Activated CD4-positive, alpha-beta T cell treated with anti-CD3 and anti-CD28 coated beads, Interleukin-2, amount 10 ng/mL, durations not matched to agents 7 days and 5 days (primary cell): Measurements from ENCODE around the gene ATOSB. TPM values are rescaled to one million over a fixed set of nuclear protein-coding genes. Genes with fewer than 3 reads are reported as not detected.

Experiments used
- CTCF ChIA-PET: fragments of 350-600 bp; sonication (Branson Sonifier 250); formaldehyde crosslinking; loops from one replicate; lab custom pipeline; 2021; ENCODE audit warnings: antibody characterized with exemption; lab: Charles Lee
- POLR2A ChIA-PET: fragments of 350-600 bp; sonication (Branson Sonifier 250); formaldehyde crosslinking; loops from one replicate; lab custom pipeline; 2021; ENCODE audit warnings: antibody characterized with exemption; lab: Charles Lee
- DNase-seq: peaks from one replicate; pipeline ENCODE4 v3.0.0-alpha.2; 2020
- H3K27ac Mint-ChIP-seq: one replicate; pipeline ENCODE4 v1.8.0; 2021; ENCODE audit warnings: mild to moderate bottlenecking, moderate library complexity, mixed read lengths
- H3K27me3 Mint-ChIP-seq: one replicate; pipeline ENCODE4 v1.8.0; 2021; ENCODE audit warnings: mixed read lengths
- H3K36me3 Mint-ChIP-seq: one replicate; pipeline ENCODE4 v1.8.0; 2021; ENCODE audit warnings: low read depth, mixed read lengths
- H3K4me1 Mint-ChIP-seq: one replicate; pipeline ENCODE4 v1.8.0; 2021; ENCODE audit warnings: mixed read lengths
- H3K4me3 Mint-ChIP-seq: one replicate; pipeline ENCODE4 v1.8.0; 2021; ENCODE audit warnings: mild to moderate bottlenecking, moderate library complexity, mixed read lengths
- H3K9me3 Mint-ChIP-seq: one replicate; pipeline ENCODE4 v1.8.0; 2021; ENCODE audit warnings: mixed read lengths
- total RNA-seq, 2 experiments: library from RNA; stranded (reverse); gene quantifications; one replicate each; pipeline ENCODE4 v1.2.3, GENCODE V29; 2021

ATOSB gene
- total RNA-seq, 2 experiments from 2014 or later: 15.6 to 17.6 TPM

DNA sequence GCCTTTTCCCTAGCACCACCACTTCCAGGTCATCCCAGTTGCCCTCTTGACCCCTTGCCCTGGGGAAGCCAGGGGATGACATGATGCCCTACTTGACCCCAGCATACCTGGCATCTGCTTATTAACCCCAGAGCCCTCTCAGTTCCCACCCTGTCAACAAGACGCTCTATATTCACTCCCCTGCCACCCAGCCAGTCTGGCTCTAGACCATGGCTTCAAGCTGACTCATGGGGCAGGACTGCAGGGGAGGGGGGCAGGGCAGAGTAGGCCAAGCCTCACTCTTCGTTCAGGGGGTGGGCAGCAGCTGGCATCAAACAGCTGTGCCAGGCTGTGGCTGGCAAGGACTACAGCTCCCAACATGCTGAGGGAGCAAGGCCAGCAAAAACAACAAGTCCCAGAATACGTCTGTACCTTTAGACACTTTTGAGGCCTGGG, 5.3 kb downstream of the ATOSB start:
- no peaks in the 10 kb centered on the region for H3K27me3 Mint-ChIP-seq
- H3K4me3 Mint-ChIP-seq: peak overlapping the region; percentile 73
- ChIA-PET CTCF (interaction anchor here (1.3 to 3.6 kb wide), 3 partner anchors 13 to 211 kb away, joined by 3 to 16 read pairs (median 9); partner anchors contain the start of genes PIGO and UNC13B), POLR2A (no interaction called here)
- peaks cover 21% of the 10 kb centered on the region for H3K36me3 Mint-ChIP-seq
- H3K27ac Mint-ChIP-seq: no peak overlapping the region
- no peaks in the 10 kb centered on the region for H3K9me3 Mint-ChIP-seq
- H3K4me1 Mint-ChIP-seq: peaks cover 54% of the 10 kb centered on the region
- no peak for DNase-seq

DNA sequence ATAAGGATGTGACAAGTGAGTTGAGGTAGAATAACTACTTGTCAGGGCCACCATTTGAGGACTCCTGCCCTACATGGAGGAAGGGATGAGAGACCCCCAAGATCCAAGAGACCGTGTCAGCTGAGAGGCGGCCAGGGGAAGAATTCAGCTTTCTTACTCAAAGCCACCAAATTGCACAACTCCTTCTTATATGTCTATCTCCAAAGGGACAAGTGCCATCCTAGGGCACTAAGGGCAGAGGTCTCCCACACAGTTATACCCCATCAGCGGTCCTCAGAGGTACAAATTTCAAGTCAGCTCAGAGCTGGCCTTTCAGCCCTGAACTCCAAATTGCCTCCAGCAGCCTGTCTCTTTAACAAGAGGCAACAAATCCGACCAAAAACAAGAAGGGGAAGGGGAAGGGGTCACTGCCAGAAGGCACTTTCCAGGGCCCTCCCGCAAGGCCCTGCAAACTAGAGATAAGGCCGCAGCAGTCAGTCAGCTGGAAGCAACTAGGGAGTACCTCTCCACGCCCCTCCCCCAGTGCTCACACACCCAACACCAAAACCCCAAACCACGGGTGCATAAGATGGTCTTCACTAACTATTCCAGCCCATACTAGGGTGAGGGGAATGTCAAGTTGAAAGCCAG, 6.6 kb downstream of the ATOSB start:
- Mint-ChIP-seq H3K27ac (no peak overlapping the region), H3K4me3 (no peak overlapping the region), H3K36me3 (peaks cover 23% of the 10 kb centered on the region), H3K9me3 (no peaks in the 10 kb centered on the region), H3K27me3 (no peaks in the 10 kb centered on the region), H3K4me1 (peaks cover 48% of the 10 kb centered on the region)
- ChIA-PET CTCF (interaction anchor here (0.7 to 1.0 kb wide), 2 partner anchors 10 to 12 kb away, joined by 3 to 5 read pairs; partner anchors contain the start of gene PIGO), POLR2A (no interaction called here)
- no peak for DNase-seq

DNA sequence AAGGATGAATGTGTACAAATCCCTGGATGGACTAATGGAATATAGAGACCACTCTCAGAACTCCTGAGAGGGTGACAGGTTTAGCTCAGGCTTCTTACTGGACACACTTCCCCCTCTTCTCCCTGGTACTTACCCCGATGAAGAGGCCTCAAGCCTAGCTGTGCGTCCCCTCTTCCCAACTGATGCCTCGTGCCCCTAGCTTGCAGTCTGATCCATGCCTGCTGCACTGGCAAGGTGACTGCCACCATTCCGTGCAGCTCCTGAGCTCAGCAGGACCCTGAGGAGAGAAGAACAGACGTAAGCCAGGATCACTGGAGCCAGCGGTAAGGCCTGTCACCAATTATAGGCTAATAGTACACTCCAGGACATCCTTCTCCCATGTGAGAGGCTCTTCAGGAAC, 7.2 kb downstream of the ATOSB start:
- DNase-seq: no peak
- peaks cover 18% of the 10 kb centered on the region for H3K36me3 Mint-ChIP-seq
- H3K27ac Mint-ChIP-seq: no peak overlapping the region
- H3K27me3 Mint-ChIP-seq: no peaks in the 10 kb centered on the region
- CTCF ChIA-PET: interaction anchor here (1.0 kb wide), 1 partner anchor 9 kb away, joined by 5 read pairs; no protein-coding TSS in a partner anchor
- peaks cover 47% of the 10 kb centered on the region for H3K4me1 Mint-ChIP-seq
- no peaks in the 10 kb centered on the region for H3K9me3 Mint-ChIP-seq
- POLR2A ChIA-PET: no interaction called here
- H3K4me3 Mint-ChIP-seq: no peak overlapping the region

DNA sequence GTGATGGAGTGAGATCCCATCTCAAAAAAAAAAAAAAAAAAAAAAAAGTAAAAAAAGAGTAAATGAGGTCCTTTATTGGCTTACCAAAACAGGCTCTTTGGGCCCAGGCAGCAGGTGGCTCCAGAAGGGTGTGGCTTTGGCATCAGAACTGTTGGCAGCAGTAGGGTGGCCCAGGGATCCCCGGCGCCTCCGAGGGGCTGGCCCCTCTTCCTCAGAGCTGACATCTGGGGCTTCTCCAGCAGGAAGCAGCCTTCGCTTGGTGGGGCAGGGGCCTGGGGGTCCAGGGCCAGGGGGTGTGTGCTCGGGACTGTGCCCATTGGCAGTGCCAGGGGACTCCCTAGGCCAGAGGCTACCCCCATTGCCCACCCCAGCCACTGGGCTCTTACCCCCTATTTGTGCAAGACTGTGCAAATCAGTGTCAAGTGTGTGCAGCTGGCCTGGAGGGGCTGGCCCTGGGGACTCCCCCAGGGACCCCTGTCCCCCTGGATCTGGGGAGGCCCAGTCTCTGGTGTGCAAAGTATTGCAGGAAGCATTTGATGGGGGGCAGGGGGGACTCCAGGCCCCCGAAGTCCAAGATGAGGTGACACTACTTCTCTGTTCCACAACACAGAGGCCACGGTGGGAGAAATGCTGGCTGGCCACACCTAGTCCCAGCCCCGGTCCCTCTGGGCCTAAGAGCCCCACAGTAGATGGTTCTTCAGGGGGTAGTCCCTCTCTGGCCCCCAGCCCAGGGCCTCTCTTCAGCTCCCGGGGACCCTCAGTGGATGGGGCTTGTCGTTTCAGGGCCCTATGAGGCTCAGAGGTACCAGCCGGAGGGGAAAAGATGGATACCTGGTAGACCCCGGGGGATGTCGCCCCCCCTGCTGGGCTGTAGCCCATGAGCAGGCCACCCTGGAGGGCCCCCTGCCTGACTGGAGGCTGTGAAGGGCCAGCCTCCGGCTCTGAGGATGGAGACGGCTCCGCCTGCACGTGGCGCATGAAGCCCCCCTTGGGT, 8.1 kb downstream of the ATOSB start:
- ChIA-PET CTCF (interaction anchor here (0.9 to 6.6 kb wide), 6 partner anchors 8 to 38 kb away, joined by 3 to 39 read pairs (median 4); partner anchors contain the start of genes ATOSB, FANCG and PIGO), POLR2A (no interaction called here)
- DNase-seq: no peak
- H3K27me3 Mint-ChIP-seq: no peaks in the 10 kb centered on the region
- peaks cover 21% of the 10 kb centered on the region for H3K36me3 Mint-ChIP-seq
- H3K4me1 Mint-ChIP-seq: peaks cover 49% of the 10 kb centered on the region
- no peaks in the 10 kb centered on the region for H3K9me3 Mint-ChIP-seq
- H3K4me3 Mint-ChIP-seq: no peak overlapping the region
- no peak overlapping the region for H3K27ac Mint-ChIP-seq

DNA sequence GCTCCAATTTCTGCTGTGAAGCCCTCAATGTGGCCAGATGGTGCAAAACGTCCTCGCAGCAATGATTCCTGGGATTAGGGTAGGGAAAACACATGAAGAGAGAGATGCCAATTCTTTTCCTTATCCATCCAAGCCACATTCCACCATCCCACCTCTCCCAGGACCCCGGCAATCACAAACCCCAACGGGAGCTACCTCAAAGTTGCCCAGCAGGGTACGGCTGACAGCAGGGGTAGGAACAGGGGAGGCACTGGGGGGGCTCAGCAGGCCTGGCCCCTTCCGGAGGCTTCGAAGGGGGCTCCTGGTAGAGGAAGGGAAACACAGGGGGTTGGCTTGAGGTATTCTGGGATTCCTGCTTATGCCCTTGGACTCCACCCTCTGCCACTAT, 9.3 kb downstream of the ATOSB start:
- no peak overlapping the region for H3K27ac Mint-ChIP-seq
- ChIA-PET POLR2A (no interaction called here), CTCF (interaction anchor here (1.0 to 6.6 kb wide), 5 partner anchors 9 to 37 kb away, joined by 3 to 39 read pairs (median 4); partner anchors contain the start of genes ATOSB and PIGO)
- H3K4me1 Mint-ChIP-seq: peaks cover 47% of the 10 kb centered on the region
- no peaks in the 10 kb centered on the region for H3K9me3 Mint-ChIP-seq
- no peak for DNase-seq
- no peaks in the 10 kb centered on the region for H3K27me3 Mint-ChIP-seq
- peaks cover 26% of the 10 kb centered on the region for H3K36me3 Mint-ChIP-seq
- no peak overlapping the region for H3K4me3 Mint-ChIP-seq

DNA sequence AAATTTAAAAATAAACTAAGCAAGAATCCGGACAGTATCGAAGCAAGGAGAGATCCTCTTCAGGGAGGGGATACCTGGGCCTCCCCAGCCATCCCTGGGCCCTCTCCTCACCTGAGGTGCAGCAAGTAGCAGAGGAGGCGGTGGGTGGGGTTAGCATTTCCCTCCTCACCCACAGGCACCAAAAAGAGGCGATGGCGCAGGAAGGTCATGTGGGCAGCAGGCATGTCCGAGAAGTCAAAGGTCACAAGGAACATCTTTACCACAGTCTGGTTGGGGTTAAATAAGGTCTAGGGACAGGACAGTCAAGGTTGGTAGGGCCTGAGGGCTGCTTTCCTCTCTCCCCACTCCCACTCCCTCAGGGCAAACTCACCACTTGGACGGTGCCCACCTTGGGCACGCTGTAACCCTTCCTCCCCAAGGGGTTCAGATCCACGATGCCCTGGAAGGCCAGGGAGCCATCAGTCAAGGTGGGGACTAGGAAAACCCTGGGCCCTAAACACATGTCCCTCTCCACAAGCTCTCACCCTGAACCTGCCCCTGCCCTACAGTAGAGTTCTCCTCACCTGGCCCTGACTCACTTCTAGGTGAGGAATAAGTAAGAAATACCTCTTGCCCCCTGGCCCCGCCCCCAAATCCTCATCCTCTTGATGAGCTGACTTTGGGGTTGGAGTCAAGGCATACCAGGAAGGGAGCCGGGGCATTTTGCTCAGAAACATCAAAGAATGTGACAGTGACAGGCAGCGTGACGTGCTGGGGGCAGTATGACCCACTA, 9.9 kb downstream of the ATOSB start:
- no peaks in the 10 kb centered on the region for H3K27me3 Mint-ChIP-seq
- H3K27ac Mint-ChIP-seq: no peak overlapping the region
- ChIA-PET POLR2A (no interaction called here), CTCF (interaction anchor here (1.0 to 6.6 kb wide), 4 partner anchors 9 to 34 kb away, joined by 3 to 39 read pairs (median 7); partner anchors contain the start of genes ATOSB and PIGO)
- H3K9me3 Mint-ChIP-seq: no peaks in the 10 kb centered on the region
- H3K36me3 Mint-ChIP-seq: peaks cover 31% of the 10 kb centered on the region
- no peak overlapping the region for H3K4me3 Mint-ChIP-seq
- no peak for DNase-seq
- peaks cover 48% of the 10 kb centered on the region for H3K4me1 Mint-ChIP-seq

DNA sequence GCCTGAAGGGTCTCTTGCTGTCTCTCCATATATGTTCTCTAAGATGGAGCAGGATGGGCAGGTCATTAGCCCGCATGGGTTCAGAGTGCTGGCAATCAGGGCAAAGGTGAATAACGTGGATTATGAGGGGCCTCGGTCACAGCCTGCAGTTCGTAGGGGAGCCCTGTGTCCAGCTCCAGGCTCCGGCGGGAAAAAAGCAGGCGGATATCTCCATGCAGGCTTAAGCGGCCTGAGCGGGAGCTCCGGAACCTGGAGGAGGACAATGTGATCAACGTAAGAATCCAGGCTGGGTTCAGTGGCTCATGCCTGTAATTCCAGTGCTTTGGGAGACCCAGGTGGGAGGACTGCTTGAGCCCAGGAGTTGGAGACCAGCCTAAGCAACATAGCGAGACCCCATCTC, 10.5 kb downstream of the ATOSB start:
- ChIA-PET CTCF (interaction anchor here (2.5 to 6.6 kb wide), 2 partner anchors 11 to 26 kb away, joined by 19 to 39 read pairs; partner anchors contain the start of genes ATOSB and FANCG), POLR2A (no interaction called here)
- Mint-ChIP-seq H3K27ac (no peak overlapping the region), H3K4me3 (no peak overlapping the region), H3K36me3 (peaks cover 37% of the 10 kb centered on the region), H3K9me3 (no peaks in the 10 kb centered on the region), H3K27me3 (no peaks in the 10 kb centered on the region), H3K4me1 (peaks cover 46% of the 10 kb centered on the region)
- no peak for DNase-seq

DNA sequence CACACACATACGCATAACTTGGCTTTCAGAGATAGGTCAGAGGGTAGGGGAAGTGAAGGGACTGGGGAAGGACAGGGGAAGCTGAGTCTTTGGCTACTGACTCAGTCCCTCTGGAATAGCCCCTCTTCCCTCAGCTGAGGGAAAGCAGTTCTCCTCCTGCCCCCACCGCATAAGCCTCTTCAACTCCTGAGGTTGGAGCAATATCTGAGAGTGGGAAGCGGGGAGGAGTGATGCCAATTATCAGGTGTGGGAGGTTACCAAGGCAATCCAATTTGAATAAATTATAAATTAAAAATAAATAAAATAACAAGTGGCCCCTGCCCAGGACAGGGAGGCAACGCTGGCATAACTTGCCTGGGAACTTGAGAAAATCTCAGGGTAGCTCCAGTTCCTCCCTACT, 11.1 kb downstream of the ATOSB start:
- Mint-ChIP-seq H3K27ac (no peak overlapping the region), H3K4me3 (no peak overlapping the region), H3K9me3 (no peaks in the 10 kb centered on the region), H3K27me3 (no peaks in the 10 kb centered on the region), H3K36me3 (peaks cover 41% of the 10 kb centered on the region), H3K4me1 (peaks cover 46% of the 10 kb centered on the region)
- DNase-seq: no peak
- ChIA-PET POLR2A (no interaction called here), CTCF (interaction anchor here (2.5 to 6.6 kb wide), 2 partner anchors 11 to 25 kb away, joined by 19 to 39 read pairs; partner anchors contain the start of genes ATOSB and FANCG)

DNA sequence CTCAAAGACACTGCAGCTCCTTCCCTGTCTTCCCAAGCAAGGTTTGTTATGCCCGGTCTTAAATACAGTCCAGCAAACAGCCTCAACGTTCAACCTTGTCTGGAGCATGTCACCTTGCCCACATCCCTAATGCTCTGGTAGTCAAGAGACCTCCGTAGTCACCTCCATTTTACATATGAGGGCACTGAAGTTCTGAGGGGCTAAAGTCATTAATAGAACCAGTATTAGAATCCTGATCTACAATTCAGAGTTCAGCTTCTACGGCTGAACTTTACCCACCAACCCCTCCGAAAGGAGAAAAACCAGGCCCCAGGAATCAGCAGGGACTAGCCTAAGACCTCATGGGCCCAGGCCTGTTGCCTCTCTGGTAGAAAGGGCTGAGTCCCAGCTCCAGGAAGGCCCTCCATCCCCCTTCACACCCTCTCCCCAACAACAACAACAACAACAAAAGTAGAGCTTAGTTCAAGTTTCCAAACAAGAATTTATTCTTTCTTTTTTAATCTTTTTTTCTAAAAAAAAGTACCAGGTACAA, 11.9 kb downstream of the ATOSB start:
- ChIA-PET POLR2A (interaction anchor here (1.1 kb wide), 1 partner anchor 8 kb away, joined by 6 read pairs; no protein-coding TSS in a partner anchor), CTCF (interaction anchor here (0.9 to 6.6 kb wide), 3 partner anchors 8 to 25 kb away, joined by 3 to 39 read pairs (median 19); partner anchors contain the start of genes ATOSB and FANCG)
- Mint-ChIP-seq H3K27ac (peak overlapping the region; percentile 93), H3K4me3 (peak overlapping the region; percentile 98), H3K9me3 (no peaks in the 10 kb centered on the region), H3K36me3 (peaks cover 44% of the 10 kb centered on the region), H3K27me3 (no peaks in the 10 kb centered on the region), H3K4me1 (peaks cover 42% of the 10 kb centered on the region)
- DNase-seq: no peak

DNA sequence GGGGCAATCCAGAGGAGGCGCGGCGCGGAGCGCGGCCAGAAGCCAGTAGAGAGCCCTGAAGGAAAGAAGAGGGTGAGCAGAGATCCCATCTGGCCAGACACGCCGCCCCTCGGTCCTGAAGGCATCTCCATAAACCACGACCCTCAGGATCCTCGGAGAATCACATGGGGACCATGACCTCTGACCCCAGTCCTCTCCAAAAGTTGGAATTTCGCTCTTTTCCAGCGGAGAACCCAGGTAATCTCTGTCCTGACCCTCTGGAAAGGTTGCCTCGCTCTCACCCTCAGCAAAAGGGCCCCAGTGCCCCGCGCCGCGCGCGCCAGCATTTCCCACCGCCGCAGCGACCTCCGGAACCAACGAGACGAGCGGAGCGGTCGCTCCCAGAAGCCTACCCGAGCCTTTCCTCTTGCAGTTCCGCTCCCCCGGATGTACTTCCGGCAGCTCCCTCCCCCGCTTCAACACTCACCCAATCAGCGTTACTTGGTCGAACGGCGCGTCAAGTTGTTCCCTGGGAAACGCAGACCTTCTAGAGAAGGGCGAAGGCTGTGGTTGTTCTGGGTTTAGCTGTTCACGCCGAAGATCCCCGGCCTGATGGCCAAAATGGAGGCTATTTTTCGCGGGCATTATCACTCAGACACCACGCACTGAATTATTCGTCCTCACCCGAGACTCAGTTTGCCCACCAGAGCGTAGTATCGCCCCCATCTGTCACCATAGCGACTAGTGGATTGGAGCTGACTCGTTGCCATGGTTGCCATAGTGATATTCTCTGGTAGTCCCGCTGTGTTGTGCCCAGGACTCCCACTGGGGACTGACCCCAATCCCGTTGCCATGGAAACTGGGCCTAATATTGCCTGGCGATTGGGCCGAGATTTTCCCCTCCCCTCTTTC, 12.6 kb downstream of the ATOSB start, which contains the start of gene STOML2:
Gene STOML2, minus strand, starts transcription at position 363 of the 891 bp plus-strand sequence. Its CDS starts 37 bp downstream, at position 326.
- ChIA-PET POLR2A (interaction anchor here (1.1 kb wide), 1 partner anchor 9 kb away, joined by 6 read pairs; no protein-coding TSS in a partner anchor), CTCF (interaction anchor here (0.9 to 6.6 kb wide), 3 partner anchors 9 to 24 kb away, joined by 3 to 39 read pairs (median 19); partner anchors contain the start of genes ATOSB and FANCG)
- H3K4me1 Mint-ChIP-seq: peaks cover 42% of the 10 kb centered on the region
- H3K27me3 Mint-ChIP-seq: no peaks in the 10 kb centered on the region
- DNase-seq: peak; percentile 95
- H3K36me3 Mint-ChIP-seq: peaks cover 41% of the 10 kb centered on the region
- peak within 1 kb of the TSS; percentile 93 for H3K27ac Mint-ChIP-seq
- peak within 1 kb of the TSS; percentile 98 for H3K4me3 Mint-ChIP-seq
- H3K9me3 Mint-ChIP-seq: no peaks in the 10 kb centered on the region

DNA sequence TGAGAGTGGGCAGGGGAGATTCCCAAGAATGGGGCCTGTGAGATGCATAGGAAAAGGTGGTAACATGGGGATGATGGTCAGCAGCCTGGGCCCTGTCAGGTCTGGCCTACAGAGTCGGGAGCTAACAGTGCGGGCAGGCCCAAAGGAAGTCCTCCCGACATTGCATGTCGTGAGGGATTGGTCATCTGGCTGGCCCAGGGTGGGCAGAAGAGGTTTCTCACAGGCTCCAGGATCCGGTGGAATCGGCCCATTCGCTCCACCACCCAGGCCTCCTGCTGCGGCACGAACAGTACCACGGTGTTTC, 13.2 kb downstream of the ATOSB start:
- POLR2A ChIA-PET: interaction anchor here (1.1 kb wide), 1 partner anchor 9 kb away, joined by 6 read pairs; no protein-coding TSS in a partner anchor
- CTCF ChIA-PET: interaction anchor here (6.6 kb wide), 1 partner anchor 13 kb away, joined by 39 read pairs; the partner anchor contains the start of gene ATOSB
- H3K27me3 Mint-ChIP-seq: no peaks in the 10 kb centered on the region
- H3K9me3 Mint-ChIP-seq: no peaks in the 10 kb centered on the region
- H3K36me3 Mint-ChIP-seq: peaks cover 39% of the 10 kb centered on the region
- H3K27ac Mint-ChIP-seq: peak overlapping the region; percentile 93
- H3K4me1 Mint-ChIP-seq: peaks cover 46% of the 10 kb centered on the region
- peak; percentile 29 for DNase-seq
- H3K4me3 Mint-ChIP-seq: peak overlapping the region; percentile 98
